ENCODE results near the gene CAPN8.

GRCh38 chr1:223533708-223534107 lies 131.8 kb downstream of the CAPN8 start:
- TF ChIP-seq CTCF (IDR thresholded peaks at IDR 0.05): no peak
- TF ChIP-seq POLR2A (IDR thresholded peaks at IDR 0.05): no peak

Measured in right lobe of liver (tissue), 4 donors.